RKO (cell line): ENCODE data around the gene ICAM2.
"Not testable (repeated sequence)": the region's sequence is repeated elsewhere in the genome, so short reads cannot be mapped to it uniquely, and the experiment has no call there.

Source experiments
- DNase-seq: peaks from one replicate; pipeline ENCODE4 v3.0.0-alpha.2; 2016; ENCODE audit warnings: low spot score

ICAM2 gene

GRCh38 chr17:63997341-63998048 lies 22.9 kb downstream of the ICAM2 start:
- no peak for DNase-seq

DNA sequence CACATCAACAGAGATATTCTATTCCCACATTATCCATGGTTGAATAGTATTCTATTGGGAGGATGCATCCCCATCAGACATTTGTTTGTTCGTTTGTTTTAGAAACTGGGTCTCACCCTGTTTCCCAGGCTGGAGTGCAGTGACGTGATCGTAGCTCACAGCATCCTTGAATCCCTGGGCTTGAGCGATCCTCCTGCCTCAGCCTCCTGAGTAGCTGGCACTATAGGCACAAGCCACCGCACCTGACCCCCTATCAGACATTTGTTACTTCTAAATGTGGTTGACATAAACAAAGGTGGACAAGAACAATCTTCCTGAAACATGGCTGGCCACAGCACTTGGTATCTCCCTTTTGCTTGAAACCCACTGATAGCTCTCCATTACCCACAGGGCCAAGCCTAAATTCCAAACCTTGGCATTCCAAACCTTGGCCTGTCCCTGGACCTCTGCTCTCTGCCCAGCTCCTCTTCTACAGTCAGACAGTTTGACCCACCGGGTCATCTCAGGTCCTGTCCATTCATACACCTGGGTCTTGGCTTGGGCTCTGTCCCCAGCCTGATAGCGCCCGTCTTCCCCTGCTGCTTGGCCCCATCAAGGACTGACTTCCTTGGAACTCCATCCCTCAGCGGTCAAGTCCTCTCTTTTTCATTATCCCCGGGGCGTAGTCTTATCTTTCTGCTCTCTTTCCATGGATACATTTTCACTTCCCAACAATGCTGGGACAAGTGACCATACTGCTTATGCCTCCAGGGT lies 23.8 kb downstream of the ICAM2 start:
- no peak for DNase-seq

DNA sequence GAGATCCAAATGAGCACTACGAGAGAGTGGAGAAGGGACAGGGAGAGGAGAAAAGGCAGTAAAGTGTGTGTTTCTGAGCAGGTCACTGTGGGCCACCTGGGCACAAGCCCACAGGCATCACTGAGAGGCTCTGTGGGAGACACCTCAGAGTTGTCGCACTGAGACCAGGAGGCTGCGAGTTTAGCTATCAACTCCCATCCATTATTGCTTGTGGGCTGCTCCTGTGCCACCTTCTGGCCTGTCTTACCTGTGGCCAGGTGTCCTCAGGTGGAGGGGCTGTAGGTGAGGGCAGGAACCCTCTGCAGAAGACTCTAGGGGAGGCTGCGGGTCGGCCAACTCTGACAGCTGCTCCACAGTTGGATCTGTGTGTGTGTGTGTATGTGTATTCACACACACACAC lies 24.8 kb downstream of the ICAM2 start:
- no peak for DNase-seq

- DNase-seq = no peak
Observed at GRCh38 chr17:63993368-63993985, 27.0 kb downstream of the ICAM2 start.

- DNase-seq = no peak
Observed at GRCh38 chr17:63991611-63992010, 28.8 kb downstream of the ICAM2 start.

DNA sequence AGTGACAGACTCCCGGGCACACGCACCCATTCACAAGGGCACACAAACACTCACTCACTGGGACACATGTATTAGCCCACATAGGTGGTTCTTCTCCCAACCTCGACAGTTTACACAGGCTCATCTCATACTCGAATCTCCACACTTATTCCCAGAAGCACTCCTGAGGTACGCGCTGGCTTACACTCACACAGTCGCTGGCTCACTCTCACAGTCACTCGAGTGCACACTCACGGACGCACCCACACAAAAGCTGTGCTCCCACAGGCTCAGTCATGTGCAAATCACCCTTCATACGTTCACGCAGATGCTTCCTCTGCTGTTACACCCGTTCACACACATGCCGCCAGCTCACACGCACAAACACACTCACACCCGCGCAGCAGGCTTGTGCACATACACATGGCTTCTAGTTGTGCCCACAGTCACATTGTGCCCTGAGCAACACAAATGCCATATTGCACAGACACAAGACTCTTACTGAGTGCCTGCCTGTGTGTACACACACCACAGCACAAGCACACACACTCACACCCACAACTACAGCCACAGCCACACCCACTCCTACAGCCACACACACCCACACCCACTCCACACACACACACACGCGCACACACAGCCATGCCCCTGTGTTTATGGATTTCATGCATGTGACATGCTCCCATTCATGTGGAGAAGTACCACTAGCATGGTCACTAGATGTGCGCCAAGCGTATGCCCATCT lies 30.6 kb downstream of the ICAM2 start:
- no peak for DNase-seq

- DNase-seq = no peak
Observed at GRCh38 chr17:63988741-63989621, 31.5 kb downstream of the ICAM2 start.

DNA sequence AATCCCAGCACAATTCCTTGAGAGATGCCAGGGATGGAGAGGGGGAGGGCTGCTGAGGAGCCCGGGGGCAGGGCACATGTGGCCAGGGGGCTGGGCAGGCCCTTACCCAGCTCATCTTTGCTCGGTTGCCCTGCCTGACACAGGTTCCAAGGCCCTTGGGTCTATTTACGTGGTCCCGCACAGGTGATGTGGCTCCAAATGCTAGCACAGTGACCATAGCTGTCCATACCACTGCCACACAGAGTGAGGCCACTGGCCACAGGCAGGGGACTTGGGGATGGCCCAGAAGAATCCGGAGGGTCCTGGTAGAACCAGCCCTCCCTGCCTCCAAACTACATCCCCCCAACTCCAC lies 32.3 kb downstream of the ICAM2 start:
- no peak for DNase-seq

DNA sequence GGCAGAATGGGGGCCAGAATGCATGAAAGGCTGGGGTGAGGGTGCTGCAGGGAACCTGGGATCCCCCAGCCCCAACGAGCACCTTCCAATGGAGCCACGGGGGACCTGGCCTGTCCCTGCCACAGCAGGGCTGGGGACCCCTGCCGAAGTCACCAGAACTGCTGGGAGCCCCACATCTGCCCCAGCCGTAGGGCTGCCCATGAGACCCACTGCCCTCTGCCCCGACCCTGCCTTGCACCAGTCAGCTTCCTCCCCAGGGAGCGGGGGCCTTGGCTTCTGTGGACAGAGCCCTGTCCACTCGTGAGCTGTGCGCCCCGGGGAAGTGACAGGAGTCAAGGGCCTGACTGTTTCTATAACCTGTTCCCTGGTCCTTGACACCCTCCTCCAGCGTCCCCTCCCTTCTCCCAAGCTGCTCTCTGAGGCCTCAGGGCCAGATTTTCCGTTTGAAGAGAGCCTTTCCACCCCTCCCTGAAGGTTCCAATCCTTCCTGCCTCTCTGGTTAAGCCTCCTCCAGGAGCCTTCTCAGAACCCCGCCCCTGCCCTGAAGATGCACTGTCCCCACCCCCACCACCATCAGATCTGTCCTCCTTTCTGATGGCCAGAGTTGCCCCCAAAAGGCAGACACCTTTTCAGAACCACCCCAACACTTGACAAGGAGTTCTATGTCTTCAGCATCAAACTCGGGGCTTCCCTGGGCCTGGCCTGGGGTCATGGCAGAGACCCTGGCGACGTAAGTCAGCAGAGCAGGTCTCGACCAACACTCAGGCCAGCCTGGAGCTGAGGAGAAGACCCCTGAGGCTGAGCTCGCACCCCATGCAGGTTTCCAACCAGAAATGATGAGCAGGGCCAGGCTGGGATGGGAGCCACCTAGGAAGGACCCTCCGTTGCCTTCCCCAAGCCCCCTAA lies 33.0 kb downstream of the ICAM2 start:
- no peak for DNase-seq

- DNase-seq = no peak
Observed at GRCh38 chr17:63986821-63987220, 33.6 kb downstream of the ICAM2 start.

DNA sequence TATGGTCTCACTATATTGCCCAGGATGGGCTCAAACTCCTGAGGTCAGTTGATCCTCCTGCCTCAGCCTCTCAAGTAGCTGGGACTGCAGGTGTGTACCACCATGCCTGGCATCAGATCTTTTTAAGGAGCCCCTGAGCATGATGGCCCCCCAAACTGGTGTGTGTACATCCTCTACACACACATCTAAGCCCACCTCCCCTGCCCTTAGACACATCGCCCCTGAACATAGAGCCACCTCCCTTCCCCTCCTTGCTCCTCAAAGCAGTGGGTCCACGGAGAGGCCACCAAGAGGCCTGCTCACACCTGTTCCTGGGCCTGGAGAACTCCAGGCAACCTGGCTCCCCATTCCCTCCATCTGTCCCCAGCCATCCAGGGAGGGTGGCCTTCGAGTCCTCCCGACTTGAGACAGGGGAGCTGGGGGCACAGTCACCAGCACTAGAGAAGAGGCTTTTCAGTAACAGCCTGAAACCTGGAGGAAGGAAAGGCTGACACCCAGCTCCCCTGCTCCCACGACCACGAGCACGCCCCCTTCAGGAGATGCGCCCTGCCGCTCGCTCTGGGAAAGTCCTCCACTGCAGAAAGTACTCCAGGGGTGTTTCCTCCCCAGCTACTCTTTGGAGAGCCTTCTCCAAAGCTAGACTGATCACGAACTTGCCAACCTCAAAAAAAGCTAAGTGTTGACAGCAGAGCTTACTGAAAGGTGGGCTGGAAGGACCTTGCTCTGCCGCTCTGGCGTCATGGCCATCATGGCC lies 34.9 kb downstream of the ICAM2 start:
- no peak for DNase-seq

- peak; percentile 52 for DNase-seq
Observed at GRCh38 chr17:63984651-63985386, 35.6 kb downstream of the ICAM2 start.

- no peak for DNase-seq
Observed at GRCh38 chr17:63984236-63984635, 36.2 kb downstream of the ICAM2 start.

DNA sequence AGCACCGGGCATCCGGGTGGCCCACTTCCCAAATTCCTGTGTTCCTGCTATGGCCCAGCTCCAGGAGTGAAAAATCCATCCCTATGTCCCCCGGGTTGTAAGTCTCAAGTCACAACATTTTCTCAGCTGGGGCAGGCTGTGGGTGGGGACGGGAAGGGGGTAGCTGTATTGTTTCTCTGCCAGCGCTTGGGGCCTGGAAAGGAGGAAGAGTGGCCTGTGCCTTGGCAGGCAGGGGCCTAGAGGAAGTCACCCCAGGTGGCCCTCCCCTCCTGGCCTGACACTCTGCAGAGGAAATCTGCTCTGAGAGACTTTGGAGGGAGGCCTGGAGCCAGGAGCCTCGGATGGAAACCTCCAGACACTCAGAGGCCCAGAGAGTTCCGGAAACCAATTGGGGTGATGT lies 37.1 kb downstream of the ICAM2 start:
- no peak for DNase-seq

DNA sequence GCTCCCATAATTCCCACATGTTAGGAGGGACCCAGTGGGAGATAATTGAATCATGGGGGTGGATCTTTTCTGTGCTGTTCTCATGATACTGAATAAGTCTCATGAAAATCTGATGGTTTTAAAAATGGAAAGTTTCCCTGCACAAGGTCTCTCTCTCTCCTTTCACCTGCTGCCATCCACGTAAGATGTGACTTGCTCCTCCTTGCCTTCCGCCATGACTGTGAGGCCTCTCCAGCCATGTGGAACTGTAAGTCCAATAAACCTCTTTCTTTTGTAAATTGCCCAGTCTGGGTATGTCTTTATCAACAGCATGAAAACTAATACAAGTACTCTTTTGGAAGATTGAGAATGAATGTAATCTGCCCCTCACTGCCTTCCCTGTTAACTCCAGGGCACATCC lies 37.8 kb downstream of the ICAM2 start:
- DNase-seq = not testable (repeated sequence)

- DNase-seq = no peak
Observed at GRCh38 chr17:63978272-63979200, 41.9 kb downstream of the ICAM2 start.

DNA sequence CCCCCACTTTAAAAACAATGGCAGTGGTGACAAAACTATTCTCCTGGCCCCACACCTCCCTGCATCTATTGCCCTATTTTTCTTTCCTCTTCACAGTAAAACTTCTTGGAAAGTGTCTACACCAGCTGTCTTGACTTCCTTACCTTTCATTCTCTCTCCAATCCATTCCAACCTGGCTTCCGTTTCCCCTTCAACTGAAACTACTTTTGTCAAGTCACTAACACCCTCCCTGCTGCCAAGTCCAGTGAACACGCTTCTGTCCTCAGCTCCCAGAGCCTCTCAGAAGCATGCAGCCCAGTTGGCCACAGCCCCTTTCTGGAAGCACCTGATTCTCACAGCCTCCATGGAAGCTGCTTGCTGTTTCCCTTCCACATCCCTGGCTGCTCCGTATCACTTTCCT lies 43.7 kb downstream of the ICAM2 start:
- DNase-seq = no peak

DNA sequence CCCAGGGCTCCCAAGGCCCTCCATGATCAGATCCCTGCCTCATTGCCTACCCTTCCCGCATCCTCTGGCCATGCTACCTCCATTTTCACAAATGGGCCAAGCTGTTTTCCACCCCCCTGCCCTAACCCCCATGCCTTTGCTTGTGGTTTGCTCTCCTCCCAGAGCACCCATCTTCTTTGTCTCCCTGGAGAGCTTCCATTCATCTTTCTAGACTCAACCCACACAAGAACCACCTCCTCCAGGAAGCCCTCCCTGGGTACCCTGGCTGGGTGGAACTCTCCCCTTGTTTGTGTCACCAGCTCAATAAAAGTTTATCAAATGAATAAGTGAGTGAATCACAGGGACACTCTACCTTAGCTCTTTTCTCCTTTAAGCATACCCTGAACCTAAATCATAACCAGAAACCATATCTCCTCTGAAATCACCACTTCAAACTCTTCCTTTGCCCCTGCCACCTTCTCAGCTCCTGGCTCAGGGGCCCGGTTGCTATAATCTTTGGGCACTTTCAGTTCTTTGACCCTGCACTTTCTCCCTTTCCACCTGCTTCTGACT lies 44.8 kb downstream of the ICAM2 start:
- DNase-seq = no peak
